ENCODE measurements around the gene PTK6.

- TF ChIP-seq CTCF (conservative IDR thresholded peaks at IDR 0.05 in 1 of 2, IDR thresholded peaks at IDR 0.05 in 1 of 2; ENCODE audit: low read depth in 1 of 2, low read length in 2 of 2): no peak
- no peak for TF ChIP-seq EZH2 (IDR thresholded peaks at IDR 0.05; ENCODE audit: low read length, missing control alignments)
These were observed 52.3 kb downstream of the PTK6 start for GRCh38 chr20:63484651-63485403.

Data from fibroblast of lung (primary cell).